T-helper 17 cell (primary cell): Measurements from ENCODE around the gene CITED2. TPM values are rescaled to one million over a fixed set of nuclear protein-coding genes. Genes with fewer than 3 reads are reported as not detected.

Experiments
- ATAC-seq: fragments of 150-1000 bp; cut with Tn5 transposase; 2 replicates; pipeline ENCODE4 v1.10.0; 2021; ENCODE audit warnings: mild to moderate bottlenecking, moderate library complexity
- DNase-seq, 3 donors: peaks; one replicate each; pipeline versions ENCODE4 v3.0.0 to v3.0.0-alpha.2; 2020 to 2021
- H3K9me3 ChIP-seq: one replicate; pipeline ENCODE4 v1.7.0; 2013; ENCODE audit warnings: low read length, mild to moderate bottlenecking; ENCODE audit not compliant: control insufficient read depth, poor library complexity, severe bottlenecking
- H3K27ac Mint-ChIP-seq: one replicate; pipeline ENCODE4 v1.8.0; 2022; ENCODE audit warnings: mild to moderate bottlenecking, moderate library complexity, mixed read lengths
- H3K27me3 Mint-ChIP-seq: one replicate; pipeline ENCODE4 v1.8.0; 2022; ENCODE audit warnings: mixed read lengths
- H3K36me3 Mint-ChIP-seq: one replicate; pipeline ENCODE4 v1.8.0; 2022; ENCODE audit warnings: low read depth, mixed read lengths
- H3K4me1 Mint-ChIP-seq: one replicate; pipeline ENCODE4 v1.8.0; 2022; ENCODE audit warnings: mild to moderate bottlenecking, mixed read lengths
- H3K4me3 Mint-ChIP-seq: one replicate; pipeline ENCODE4 v1.8.0; 2022; ENCODE audit warnings: mild to moderate bottlenecking, moderate library complexity, mixed read lengths
- total RNA-seq, 4 donors: library from RNA in 2 of 4; stranded (reverse) in 2 of 4; gene quantifications; one replicate each; pipeline ENCODE4 v1.2.3 and lab custom pipeline; 2022 to 2026

CITED2 gene
- total RNA-seq, 2 donors from 2014 or later, result 156 to 170 TPM

DNA sequence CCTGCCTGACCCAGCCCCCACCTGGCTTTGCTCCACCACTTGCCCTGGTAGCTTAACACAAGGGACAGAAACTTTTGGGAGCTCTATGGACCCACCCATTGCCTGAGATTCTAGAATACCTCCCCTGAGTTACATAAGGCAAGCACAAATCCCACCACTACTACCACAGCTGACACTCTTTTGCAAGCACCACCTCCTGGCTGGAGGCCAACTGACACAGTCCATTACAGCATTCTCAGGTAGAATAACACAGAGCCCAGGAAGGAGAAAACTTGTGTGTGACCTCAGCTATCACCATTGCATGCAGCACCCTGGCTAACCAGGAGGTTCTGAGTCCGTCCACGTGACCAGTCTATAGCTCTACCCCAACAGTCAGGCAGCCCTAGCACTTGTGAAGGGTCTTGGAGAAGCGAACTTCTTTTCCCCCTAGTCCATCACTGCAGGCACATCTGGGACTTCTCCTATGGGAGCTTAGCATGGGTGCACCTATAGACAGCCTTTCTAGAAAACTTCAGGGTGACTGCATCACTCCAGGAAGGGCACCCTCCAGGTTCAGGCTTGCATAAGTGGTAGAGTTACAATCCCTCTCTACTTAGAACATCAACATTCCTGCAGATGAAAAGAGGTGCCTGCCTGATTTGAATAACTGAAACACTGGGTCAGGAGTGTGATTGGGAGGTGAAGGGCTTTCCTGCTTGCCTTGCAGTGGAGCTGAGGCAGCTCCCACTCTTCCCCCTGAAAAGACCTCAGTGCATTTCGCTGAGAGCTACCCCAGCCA is 30.1 kb downstream of the CITED2 start:
- DNase-seq, result no peak
- H3K9me3 ChIP-seq, result no peaks in the 10 kb centered on the region
- Mint-ChIP-seq H3K4me1 (peaks cover 12% of the 10 kb centered on the region), H3K27me3 (no peaks in the 10 kb centered on the region), H3K4me3 (no peak overlapping the region), H3K36me3 (peaks cover 3% of the 10 kb centered on the region), H3K27ac (peak overlapping the region; percentile 39)
- ATAC-seq, result no peak

DNA sequence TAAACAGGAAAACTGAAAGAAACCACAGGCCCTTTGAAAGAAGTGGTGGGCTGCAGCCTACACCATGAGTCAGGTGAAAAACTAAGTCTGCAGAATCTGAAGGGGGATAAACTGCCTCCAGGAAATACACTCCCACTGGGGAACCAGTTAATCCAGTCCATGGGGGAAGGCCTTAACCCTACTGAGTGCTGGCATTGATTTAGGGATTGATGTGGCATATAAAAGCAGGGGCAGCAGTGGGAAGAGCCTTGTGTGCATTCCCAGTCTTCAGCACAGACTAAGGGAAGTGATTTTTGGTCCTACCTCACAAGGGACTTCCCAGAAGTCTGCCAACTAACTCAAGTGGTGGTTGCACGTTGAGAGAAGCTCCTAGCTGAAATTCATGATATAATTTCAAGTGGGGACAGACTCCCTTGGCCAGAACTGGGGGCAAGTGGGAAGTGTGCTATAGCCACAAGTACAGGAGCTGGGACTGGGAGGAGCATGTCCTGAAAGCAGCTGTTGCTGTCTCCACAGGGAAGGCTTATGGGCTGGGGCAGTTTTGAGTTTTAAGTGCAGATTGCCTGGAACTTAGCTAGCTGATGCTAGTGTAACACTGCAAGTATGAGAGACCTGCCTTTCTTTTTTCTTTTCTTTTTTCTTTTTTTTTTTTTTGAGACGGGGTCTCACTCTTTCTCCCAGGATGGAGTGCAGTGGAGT is 31.2 kb downstream of the CITED2 start:
- peak overlapping the region; percentile 39 for H3K27ac Mint-ChIP-seq
- H3K36me3 Mint-ChIP-seq, result peaks cover 6% of the 10 kb centered on the region
- no peaks in the 10 kb centered on the region for H3K27me3 Mint-ChIP-seq
- DNase-seq, result no peak
- peak; percentile 28 for ATAC-seq
- no peak overlapping the region for H3K4me3 Mint-ChIP-seq
- peaks cover 9% of the 10 kb centered on the region for H3K4me1 Mint-ChIP-seq
- H3K9me3 ChIP-seq, result no peaks in the 10 kb centered on the region

DNA sequence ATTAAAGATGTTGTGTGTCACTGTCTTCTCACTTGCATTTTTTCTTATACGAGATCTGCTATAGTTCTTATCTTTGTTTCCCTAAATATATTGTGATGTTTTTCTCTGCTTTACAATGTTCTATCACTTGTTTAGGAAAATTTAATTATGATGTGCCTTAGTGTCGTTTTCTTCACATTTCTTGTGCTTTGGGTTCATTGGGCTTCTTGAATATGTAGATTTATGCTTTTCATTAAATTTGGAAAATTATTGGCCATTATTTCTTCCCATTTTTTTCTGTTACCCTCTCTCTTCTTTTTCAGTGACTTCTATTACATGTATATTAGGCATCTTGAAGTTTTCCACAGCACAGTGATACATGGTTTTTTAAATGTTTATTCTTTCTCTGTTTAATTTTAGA is 33.4 kb downstream of the CITED2 start:
- no peak overlapping the region for H3K27ac Mint-ChIP-seq
- ATAC-seq, result no peak
- peaks cover 9% of the 10 kb centered on the region for H3K4me1 Mint-ChIP-seq
- H3K4me3 Mint-ChIP-seq, result no peak overlapping the region
- no peaks in the 10 kb centered on the region for H3K27me3 Mint-ChIP-seq
- H3K9me3 ChIP-seq, result no peaks in the 10 kb centered on the region
- no peak for DNase-seq
- H3K36me3 Mint-ChIP-seq, result peaks cover 6% of the 10 kb centered on the region

DNA sequence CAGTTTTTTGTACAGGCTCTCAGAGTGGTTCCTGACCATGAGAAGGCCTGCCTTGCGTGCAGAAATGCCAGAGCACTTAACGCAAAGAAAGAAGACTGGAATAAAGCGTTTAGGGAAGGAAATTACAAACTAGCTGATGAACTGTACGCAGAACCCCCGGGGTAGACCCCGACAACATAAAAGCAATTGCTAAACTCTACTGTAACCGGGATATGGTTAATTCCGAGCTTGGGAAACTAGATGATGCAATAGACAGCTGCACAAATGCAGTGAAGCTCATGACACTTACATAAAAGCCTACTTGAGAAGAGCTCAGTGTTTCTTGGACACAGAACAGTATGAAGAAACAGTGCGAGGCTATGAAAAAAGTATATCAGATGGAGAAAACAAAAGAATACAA is 35.7 kb downstream of the CITED2 start:
- ATAC-seq (no peak), DNase-seq (no peak)
- peaks cover 9% of the 10 kb centered on the region for H3K4me1 Mint-ChIP-seq
- no peaks in the 10 kb centered on the region for H3K27me3 Mint-ChIP-seq
- H3K4me3 Mint-ChIP-seq, result no peak overlapping the region
- no peaks in the 10 kb centered on the region for H3K9me3 ChIP-seq
- peaks cover 6% of the 10 kb centered on the region for H3K36me3 Mint-ChIP-seq
- H3K27ac Mint-ChIP-seq, result no peak overlapping the region

DNA sequence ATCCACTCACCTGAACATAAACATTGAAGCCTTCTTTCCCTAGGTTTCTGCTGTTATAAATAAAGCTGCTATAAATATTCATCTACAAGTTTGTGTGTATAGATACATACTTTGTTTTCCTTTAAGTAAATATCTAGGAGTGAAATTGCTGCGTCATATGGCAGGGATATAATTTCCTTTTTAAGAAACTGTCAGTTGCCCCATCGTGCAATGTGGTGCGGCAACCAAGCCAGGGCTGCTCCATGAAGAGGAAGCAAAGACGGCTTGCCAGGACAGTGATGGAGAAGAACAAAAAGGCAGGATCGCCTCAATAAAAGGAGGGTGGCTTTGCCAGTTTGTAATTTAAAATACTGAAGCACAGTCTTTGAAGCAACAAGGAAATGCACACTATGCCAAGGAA is 36.6 kb downstream of the CITED2 start:
- Mint-ChIP-seq H3K4me1 (peaks cover 4% of the 10 kb centered on the region), H3K4me3 (no peak overlapping the region), H3K36me3 (peaks cover 6% of the 10 kb centered on the region), H3K27ac (peak overlapping the region; percentile 29), H3K27me3 (no peaks in the 10 kb centered on the region)
- no peak for DNase-seq
- no peak for ATAC-seq
- H3K9me3 ChIP-seq, result no peaks in the 10 kb centered on the region

DNA sequence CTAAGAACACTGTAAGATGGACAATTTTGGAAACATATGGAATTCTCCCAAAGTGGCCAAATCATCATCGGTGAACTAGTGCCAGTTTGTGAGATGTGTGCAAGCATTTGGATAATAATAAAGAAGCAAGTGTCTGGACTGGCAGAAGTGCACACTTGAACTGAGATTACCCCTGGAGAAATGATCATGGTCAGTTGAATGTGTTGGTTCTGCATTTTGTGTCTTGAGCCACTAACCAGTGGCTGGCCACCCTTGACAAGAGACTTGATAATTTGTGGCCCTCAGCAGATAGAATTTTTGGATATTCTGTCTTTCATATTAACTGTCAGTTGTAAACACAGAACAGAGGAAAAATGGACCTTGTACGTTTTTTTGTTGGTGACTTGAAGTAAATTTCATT is 37.4 kb downstream of the CITED2 start:
- H3K27me3 Mint-ChIP-seq, result no peaks in the 10 kb centered on the region
- ATAC-seq, result no peak
- no peak overlapping the region for H3K4me3 Mint-ChIP-seq
- no peak for DNase-seq
- H3K27ac Mint-ChIP-seq, result peak overlapping the region; percentile 14
- no peaks in the 10 kb centered on the region for H3K9me3 ChIP-seq
- no peaks in the 10 kb centered on the region for H3K4me1 Mint-ChIP-seq
- H3K36me3 Mint-ChIP-seq, result peaks cover 6% of the 10 kb centered on the region

DNA sequence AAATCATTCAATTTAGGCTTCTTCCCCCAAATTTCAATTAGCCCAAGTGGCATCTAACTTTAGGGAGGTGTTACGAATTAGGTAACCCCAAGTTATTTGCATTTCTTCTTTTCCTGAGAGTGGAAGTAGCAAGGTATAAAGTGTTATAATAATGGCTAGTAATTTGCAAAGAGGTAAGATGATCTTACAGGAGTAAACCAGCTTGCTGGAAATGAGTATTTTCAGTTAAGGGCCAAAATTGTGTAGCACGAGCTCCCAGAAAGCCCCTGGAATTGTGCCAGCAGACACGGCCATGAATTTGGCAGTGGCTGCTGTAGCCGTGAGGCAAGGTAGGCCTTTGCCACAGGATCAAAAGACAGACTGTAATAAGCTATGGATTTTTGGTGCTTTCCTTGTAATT is 38.0 kb downstream of the CITED2 start:
- peak; percentile 39 for ATAC-seq
- Mint-ChIP-seq H3K4me3 (no peak overlapping the region), H3K4me1 (no peaks in the 10 kb centered on the region), H3K27ac (peak overlapping the region; percentile 14), H3K36me3 (peaks cover 6% of the 10 kb centered on the region), H3K27me3 (no peaks in the 10 kb centered on the region)
- H3K9me3 ChIP-seq, result no peaks in the 10 kb centered on the region
- DNase-seq, result peak in 1 of 3 donors; percentile 14

DNA sequence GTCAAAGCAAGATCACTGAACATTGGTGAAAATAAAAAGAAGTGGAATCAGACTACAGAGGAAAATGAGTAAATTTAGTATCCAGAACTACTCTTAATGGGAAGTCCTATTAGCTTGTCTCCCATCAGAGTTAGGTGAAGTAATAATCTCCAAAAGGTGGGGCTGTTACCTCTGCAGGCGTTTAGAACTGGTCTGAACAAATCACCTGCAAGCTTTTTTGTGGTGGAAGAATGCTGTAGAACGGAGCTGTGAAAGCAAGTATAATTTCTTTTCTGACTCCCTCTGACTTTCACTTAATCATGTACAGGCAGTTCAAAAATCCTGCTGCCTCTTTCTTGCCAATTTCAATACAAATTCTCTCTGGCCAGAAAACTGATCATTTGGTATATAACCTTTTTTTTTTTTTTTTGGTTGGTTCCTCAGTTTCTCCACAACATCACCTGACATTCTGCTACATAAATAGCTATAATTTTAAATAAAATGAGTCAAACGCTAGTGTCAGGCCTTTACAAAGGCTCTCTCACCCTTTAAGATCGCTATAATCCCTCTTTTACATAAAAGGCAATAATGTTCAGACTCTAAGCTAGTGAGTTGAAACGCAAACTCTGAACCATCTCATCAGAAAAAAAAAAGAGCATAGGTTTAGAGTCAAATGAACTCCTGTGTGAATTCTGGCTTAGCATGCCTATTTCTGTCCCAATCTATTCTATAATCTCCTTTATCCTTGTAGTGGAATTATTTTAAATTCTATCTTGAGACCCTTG is 38.8 kb downstream of the CITED2 start:
- Mint-ChIP-seq H3K27me3 (no peaks in the 10 kb centered on the region), H3K4me3 (no peak overlapping the region), H3K36me3 (peaks cover 3% of the 10 kb centered on the region), H3K27ac (no peak overlapping the region), H3K4me1 (no peaks in the 10 kb centered on the region)
- ATAC-seq (no peak), DNase-seq (no peak)
- no peaks in the 10 kb centered on the region for H3K9me3 ChIP-seq

DNA sequence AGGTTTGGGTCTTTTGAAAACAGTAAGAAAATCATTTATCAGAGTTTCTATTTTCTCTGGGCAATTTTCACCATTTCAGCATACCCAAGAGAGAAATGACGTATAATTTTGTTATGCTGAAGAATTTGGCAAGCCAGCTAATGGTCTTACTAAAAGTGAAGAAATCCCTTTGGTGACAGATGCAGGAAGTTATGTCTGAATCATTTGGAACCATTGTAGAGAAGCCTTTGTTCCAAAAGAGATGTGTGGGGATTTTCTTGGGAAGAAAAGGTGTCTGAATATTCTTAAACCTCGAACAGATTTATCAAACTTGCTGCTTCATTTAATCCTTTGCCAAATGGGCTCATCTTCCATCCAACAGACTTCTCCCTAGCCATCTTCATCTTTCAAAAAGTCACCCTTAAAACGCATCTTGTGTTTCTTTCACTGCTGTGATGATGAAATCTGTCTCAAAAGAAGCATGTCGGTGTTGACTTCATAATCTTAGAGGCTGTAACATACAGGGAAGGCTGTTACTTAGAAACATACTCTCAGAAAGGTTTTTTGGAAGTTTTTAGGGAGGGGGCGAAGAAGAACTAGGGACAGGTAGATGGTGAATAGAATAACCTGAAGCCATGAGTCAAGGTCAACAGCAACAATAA is 39.5 kb downstream of the CITED2 start:
- Mint-ChIP-seq H3K4me1 (no peaks in the 10 kb centered on the region), H3K27me3 (no peaks in the 10 kb centered on the region), H3K27ac (no peak overlapping the region), H3K36me3 (peaks cover 3% of the 10 kb centered on the region), H3K4me3 (no peak overlapping the region)
- DNase-seq (no peak), ATAC-seq (no peak)
- H3K9me3 ChIP-seq, result no peaks in the 10 kb centered on the region

DNA sequence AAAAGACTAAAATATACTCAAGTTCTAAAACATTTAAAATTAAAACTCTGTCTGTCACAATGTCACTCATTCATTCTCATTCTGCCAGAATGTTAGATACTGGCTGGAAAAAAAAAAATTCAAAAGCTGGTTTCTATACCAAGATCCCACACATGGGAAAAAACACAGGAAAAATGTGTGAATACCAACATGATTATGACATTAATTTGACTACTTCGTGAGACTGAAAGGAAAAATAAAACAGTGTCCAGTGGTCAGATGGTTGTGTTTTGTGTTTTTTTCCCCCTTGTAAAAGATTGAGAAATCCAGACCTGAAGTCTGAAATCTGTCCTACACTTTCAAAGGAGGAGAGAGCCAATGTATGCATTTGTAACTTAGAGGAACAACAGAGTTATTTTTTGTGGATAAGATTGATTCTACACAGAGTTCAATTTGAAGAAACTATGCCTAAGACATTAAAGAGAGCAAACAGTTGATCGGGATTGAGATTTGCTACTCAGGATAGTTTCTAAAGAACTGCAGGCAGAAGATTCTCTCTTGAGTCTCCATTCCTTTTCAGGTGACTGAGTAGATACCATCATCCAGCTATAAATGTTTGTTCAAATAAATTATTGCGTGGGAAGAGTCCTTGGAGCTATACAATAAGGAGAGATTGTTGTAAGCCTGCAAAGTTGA is 43.5 kb downstream of the CITED2 start:
- Mint-ChIP-seq H3K27ac (peak overlapping the region; percentile 37), H3K4me1 (peaks cover 3% of the 10 kb centered on the region), H3K27me3 (no peaks in the 10 kb centered on the region), H3K4me3 (no peak overlapping the region), H3K36me3 (no peaks in the 10 kb centered on the region)
- DNase-seq (no peak), ATAC-seq (no peak)
- no peaks in the 10 kb centered on the region for H3K9me3 ChIP-seq

DNA sequence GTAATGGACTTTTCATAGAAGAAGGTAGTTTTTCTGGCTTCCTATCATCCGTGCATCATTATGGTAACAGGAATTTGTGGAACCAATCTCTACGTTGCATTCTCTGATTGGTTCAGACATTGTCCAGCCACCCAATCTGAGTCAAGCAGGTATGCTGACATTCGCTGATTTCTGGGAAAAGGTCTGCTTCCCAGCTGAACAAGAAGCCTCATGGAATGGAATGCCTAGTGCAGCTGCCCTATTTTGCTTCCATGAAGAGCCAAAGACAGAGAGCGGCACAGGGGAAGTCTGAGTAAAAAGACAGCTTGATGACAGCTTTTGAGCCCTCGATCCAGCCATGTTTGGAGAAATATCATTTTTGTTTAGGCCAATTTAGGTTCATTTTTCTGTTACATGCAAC is 44.1 kb downstream of the CITED2 start:
- H3K9me3 ChIP-seq, result no peaks in the 10 kb centered on the region
- Mint-ChIP-seq H3K36me3 (no peaks in the 10 kb centered on the region), H3K4me1 (peaks cover 6% of the 10 kb centered on the region), H3K27me3 (no peaks in the 10 kb centered on the region), H3K27ac (peak overlapping the region; percentile 37), H3K4me3 (no peak overlapping the region)
- DNase-seq (no peak), ATAC-seq (no peak)

DNA sequence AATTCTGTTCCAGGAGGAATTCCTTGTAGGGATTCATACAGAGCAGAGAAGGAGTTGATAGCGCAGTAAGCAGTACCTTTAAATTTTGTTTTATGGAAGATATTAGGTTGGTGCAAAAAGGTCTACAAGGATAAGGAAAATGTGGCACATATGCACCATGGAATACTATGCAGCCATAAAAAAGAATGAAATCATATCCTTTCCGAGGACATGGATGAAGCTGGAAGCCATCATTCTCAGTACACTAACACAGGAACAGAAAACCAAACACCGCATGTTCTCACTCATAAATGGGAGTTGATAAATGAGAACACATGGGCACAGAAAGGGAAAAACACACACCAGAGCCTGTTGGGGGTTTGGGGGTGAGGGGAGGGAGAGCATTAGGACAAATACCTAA is 45.2 kb downstream of the CITED2 start:
- no peaks in the 10 kb centered on the region for H3K27me3 Mint-ChIP-seq
- no peak overlapping the region for H3K4me3 Mint-ChIP-seq
- ATAC-seq, result no peak
- no peaks in the 10 kb centered on the region for H3K36me3 Mint-ChIP-seq
- H3K4me1 Mint-ChIP-seq, result peaks cover 6% of the 10 kb centered on the region
- no peak overlapping the region for H3K27ac Mint-ChIP-seq
- no peak for DNase-seq
- H3K9me3 ChIP-seq, result no peaks in the 10 kb centered on the region
